ENCODE results near the gene TBC1D22A.

TBC1D22A gene

DNA sequence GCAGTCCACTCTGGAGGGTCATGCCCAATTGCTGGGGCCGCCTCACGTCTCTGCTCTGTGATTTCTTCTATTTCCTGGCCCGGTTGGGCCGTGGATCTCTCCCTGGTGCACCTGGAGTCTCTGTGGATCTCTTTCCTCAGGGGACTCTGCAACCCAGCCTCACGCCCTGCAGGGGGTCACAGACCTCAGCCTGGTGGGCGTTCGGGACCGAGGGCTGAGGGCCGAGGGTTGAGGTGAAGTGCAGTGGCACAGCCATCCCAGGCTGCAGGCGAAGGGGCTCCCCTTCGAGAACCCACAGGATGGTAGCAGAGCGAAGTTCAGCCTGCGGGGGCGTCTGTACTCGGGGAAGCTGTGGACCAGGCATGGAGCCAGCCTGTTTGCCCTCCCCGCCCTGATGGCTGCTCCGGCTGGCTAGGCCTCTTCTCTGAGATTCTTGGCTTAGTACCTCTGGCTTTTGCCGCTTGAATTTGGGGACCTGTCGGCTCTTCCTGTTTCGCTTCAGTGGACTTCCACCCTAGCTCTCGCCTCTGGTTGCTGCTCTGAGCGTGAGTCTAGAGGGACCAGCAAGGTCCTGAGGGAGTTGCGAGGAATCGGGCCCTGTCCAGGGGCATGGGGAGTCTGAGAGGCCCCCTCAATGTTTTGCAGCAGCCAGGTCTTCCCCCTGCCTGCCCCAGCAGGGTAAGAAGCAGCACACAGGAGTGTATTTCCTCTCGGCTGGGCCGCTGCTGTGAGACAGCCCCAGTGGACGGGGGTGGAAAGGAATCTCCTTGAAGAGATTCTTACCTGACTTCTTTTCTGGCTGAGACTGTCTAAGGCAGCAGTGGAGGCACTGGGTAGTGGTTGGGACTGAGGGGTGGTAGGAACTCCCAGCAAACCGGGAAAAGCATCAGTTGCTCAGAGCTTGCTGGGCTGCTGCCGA lies 140.8 kb downstream of the TBC1D22A start:
- Histone ChIP-seq H3K27ac (ENCODE audit: poor library complexity, severe bottlenecking) (no peak overlapping the region), H3K4me1 (ENCODE audit: insufficient read depth, poor library complexity, severe bottlenecking) (no peaks in the 10 kb centered on the region), H3K27me3 (ENCODE audit: insufficient read depth, poor library complexity, severe bottlenecking) (no peaks in the 10 kb centered on the region), H3K36me3 (ENCODE audit: low read depth) (no peaks in the 10 kb centered on the region; the same call in 1 of the 2 replicates), H3K9me3 (ENCODE audit: severe bottlenecking) (no peaks in the 10 kb centered on the region), H3K4me3 (ENCODE audit: severe bottlenecking) (no peak overlapping the region)
- no peak for DNase-seq (ENCODE audit: low spot score)
- no peak for ATAC-seq (ENCODE audit: low read depth)
- TF ChIP-seq, protein P1, sequence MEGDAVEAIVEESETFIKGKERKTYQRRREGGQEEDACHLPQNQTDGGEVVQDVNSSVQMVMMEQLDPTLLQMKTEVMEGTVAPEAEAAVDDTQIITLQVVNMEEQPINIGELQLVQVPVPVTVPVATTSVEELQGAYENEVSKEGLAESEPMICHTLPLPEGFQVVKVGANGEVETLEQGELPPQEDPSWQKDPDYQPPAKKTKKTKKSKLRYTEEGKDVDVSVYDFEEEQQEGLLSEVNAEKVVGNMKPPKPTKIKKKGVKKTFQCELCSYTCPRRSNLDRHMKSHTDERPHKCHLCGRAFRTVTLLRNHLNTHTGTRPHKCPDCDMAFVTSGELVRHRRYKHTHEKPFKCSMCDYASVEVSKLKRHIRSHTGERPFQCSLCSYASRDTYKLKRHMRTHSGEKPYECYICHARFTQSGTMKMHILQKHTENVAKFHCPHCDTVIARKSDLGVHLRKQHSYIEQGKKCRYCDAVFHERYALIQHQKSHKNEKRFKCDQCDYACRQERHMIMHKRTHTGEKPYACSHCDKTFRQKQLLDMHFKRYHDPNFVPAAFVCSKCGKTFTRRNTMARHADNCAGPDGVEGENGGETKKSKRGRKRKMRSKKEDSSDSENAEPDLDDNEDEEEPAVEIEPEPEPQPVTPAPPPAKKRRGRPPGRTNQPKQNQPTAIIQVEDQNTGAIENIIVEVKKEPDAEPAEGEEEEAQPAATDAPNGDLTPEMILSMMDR (IDR thresholded peaks at IDR 0.05; ENCODE audit: poor library complexity, severe bottlenecking), result no peak

DNA sequence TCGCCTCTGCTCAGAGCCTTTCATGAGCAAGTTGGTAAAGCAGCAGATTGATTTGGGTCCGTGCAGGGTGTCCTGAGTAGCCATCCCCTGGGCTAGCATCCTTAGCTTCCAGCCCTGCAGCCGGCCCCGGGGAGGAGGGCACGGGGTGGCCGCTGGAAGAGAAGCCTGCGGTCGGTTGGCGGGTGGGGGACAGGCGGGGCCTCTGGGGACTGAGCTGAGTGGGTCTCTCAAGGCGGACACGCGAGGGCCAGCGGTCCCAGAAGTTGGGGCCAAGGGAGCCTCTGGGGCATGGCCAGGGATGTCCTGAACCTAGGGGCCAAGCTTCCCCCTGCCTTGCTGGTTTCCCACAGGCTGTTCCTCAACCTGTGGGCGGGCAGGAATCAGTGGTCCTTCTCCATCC lies 143.0 kb downstream of the TBC1D22A start:
- no peak overlapping the region for H3K27ac ChIP-seq (ENCODE audit: poor library complexity, severe bottlenecking)
- no peak for ATAC-seq (ENCODE audit: low read depth)
- no peak for DNase-seq (ENCODE audit: low spot score)
- TF ChIP-seq, protein P1 (IDR thresholded peaks at IDR 0.05; ENCODE audit: poor library complexity, severe bottlenecking), result no peak
- no peak overlapping the region for H3K4me3 ChIP-seq (ENCODE audit: severe bottlenecking)
- H3K9me3 ChIP-seq (ENCODE audit: severe bottlenecking), result no peaks in the 10 kb centered on the region
- no peaks in the 10 kb centered on the region for H3K27me3 ChIP-seq (ENCODE audit: insufficient read depth, poor library complexity, severe bottlenecking)
- no peaks in the 10 kb centered on the region; the same call in 1 of the 2 replicates for H3K36me3 ChIP-seq (ENCODE audit: low read depth)
- H3K4me1 ChIP-seq (ENCODE audit: insufficient read depth, poor library complexity, severe bottlenecking), result no peaks in the 10 kb centered on the region

DNA sequence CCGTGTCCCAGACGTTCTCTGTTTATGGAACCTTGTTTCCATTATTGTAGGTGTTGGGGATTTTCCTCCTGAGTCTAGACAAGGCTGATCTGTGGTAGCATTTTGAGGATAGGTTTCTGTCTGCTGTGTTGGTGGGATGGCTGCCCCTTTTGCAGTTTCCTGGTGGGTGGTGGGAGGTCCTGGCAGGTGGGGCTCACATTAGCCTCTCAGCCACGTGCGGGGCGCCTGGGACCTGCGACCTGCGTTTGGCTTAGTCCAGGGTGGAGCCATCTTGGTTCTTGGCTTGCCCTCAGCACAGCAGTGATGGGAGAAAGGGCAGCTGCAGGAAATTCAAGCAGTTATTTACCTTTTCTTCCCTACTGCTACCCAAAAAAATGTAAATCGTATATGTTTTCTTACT lies 143.4 kb downstream of the TBC1D22A start:
- Histone ChIP-seq H3K27ac (ENCODE audit: poor library complexity, severe bottlenecking) (no peak overlapping the region), H3K36me3 (ENCODE audit: low read depth) (no peaks in the 10 kb centered on the region; the same call in 1 of the 2 replicates), H3K27me3 (ENCODE audit: insufficient read depth, poor library complexity, severe bottlenecking) (no peaks in the 10 kb centered on the region), H3K4me3 (ENCODE audit: severe bottlenecking) (no peak overlapping the region), H3K4me1 (ENCODE audit: insufficient read depth, poor library complexity, severe bottlenecking) (no peaks in the 10 kb centered on the region), H3K9me3 (ENCODE audit: severe bottlenecking) (no peaks in the 10 kb centered on the region)
- DNase-seq (ENCODE audit: low spot score), result no peak
- TF ChIP-seq, protein P1 (IDR thresholded peaks at IDR 0.05; ENCODE audit: poor library complexity, severe bottlenecking), result no peak
- ATAC-seq (ENCODE audit: low read depth), result no peak

DNA sequence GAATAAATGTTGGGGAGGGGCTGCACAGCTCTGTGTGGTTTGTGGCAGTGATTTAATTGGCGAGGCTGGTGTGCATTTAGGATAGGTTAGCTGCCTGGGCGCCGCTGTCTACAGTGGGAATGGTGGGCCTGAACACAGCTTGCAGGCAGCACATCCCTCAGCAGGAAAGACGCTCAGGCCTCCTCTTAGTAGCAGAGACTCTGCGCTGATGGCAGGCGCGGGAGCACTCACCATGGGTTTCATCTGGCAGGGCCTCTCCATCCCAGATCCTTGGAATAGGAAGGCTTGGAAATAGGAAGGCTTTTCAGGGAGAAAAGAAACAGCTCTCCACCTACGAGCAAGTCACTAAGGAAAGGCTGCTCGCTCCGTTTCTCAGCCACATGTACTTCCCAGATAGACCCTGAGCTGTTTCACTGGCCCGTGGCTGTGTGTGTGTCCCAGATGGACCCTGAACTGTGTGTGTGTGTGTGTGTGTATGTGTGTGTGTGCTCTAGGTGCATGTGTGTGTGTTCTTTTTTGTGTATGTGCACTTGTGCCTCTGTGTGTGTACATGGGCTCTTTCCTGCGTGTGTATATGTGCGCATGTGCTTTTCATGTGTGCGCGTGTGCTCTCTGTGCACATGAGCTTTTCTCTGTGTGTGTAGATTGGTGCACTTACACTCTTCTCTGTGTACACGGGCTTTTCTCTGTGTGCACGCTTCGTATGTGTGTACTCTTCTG lies 144.0 kb downstream of the TBC1D22A start:
- Histone ChIP-seq H3K27ac (ENCODE audit: poor library complexity, severe bottlenecking) (no peak overlapping the region), H3K4me3 (ENCODE audit: severe bottlenecking) (no peak overlapping the region), H3K27me3 (ENCODE audit: insufficient read depth, poor library complexity, severe bottlenecking) (no peaks in the 10 kb centered on the region), H3K36me3 (ENCODE audit: low read depth) (no peaks in the 10 kb centered on the region; the same call in 1 of the 2 replicates), H3K4me1 (ENCODE audit: insufficient read depth, poor library complexity, severe bottlenecking) (no peaks in the 10 kb centered on the region), H3K9me3 (ENCODE audit: severe bottlenecking) (no peaks in the 10 kb centered on the region)
- no peak for ATAC-seq (ENCODE audit: low read depth)
- TF ChIP-seq, protein P1 (IDR thresholded peaks at IDR 0.05; ENCODE audit: poor library complexity, severe bottlenecking), result no peak
- no peak for DNase-seq (ENCODE audit: low spot score)

Measured in RWPE2 (cell line).